ENCODE measurements around the gene DNAH11. TPM values are rescaled to one million over a fixed set of nuclear protein-coding genes. Genes with fewer than 3 reads are reported as not detected.

The DNAH11 gene
- total and polyA plus RNA-seq, 12 donors = 0.03 to 0.59 (median 0.19) TPM; not detected in 2

GRCh38 chr7:21768279-21768678, 225.4 kb downstream of the DNAH11 start:
- H3K36me3 ChIP-seq = no peaks in the 10 kb centered on the region
- DNase-seq (no peak), ATAC-seq (no peak)
- 62 to 67% methylated on average over 5 of the region's 5 CpGs for WGBS, 2 donors
- intact Hi-C loops (cut with DNase I) = loop anchor here in 4 of 10 donors (5.0 to 10.0 kb wide), 3 partner anchors 237 to 513 kb away; no protein-coding TSS in a partner anchor
- H3K27me3 ChIP-seq = peaks cover 0 to 7% (median 0%) of the 10 kb centered on the region in 7 donors
- peaks cover 0 to 9% (median 0%) of the 10 kb centered on the region in 9 donors for H3K4me1 ChIP-seq
- H3K9me3 ChIP-seq = no peaks in the 10 kb centered on the region
- TF ChIP-seq CTCF (IDR thresholded peaks at IDR 0.05) = no peak
- no peak overlapping the region for H3K4me3 ChIP-seq
- H3K27ac ChIP-seq = no peak overlapping the region

DNA sequence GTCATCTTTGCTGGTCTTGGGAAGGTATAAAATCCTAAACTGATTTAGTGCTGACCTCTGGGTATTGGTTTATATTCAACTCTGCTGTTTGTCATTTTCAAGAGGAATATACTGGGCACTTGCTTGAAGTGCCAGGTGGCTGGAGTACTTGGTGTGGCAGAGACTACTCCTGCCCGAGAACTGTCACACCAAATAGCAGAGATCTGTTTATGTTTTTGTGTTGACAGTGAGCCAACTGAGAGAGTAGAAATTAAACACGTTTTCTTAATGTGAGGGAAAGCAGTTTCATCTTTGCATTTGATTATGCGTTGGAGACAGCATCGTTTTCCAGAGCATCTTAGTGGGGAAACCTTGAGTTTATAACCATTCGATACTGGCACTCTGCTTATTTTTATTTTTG, 228.4 kb downstream of the DNAH11 start:
- no peaks in the 10 kb centered on the region for H3K9me3 ChIP-seq
- intact Hi-C loops (cut with DNase I) = loop anchor here in 1 of 10 donors (10.0 kb wide), 1 partner anchor 234 kb away; no protein-coding TSS in a partner anchor
- ATAC-seq (no peak), DNase-seq (no peak)
- peaks cover 0 to 9% (median 0%) of the 10 kb centered on the region in 9 donors for H3K4me1 ChIP-seq
- H3K4me3 ChIP-seq = no peak overlapping the region
- H3K27me3 ChIP-seq = peaks cover 0 to 6% (median 0%) of the 10 kb centered on the region in 7 donors
- 47% methylated on average over 5 of the region's 5 CpGs for WGBS, 2 donors
- no peaks in the 10 kb centered on the region for H3K36me3 ChIP-seq
- TF ChIP-seq CTCF (IDR thresholded peaks at IDR 0.05) = no peak
- no peak overlapping the region for H3K27ac ChIP-seq

DNA sequence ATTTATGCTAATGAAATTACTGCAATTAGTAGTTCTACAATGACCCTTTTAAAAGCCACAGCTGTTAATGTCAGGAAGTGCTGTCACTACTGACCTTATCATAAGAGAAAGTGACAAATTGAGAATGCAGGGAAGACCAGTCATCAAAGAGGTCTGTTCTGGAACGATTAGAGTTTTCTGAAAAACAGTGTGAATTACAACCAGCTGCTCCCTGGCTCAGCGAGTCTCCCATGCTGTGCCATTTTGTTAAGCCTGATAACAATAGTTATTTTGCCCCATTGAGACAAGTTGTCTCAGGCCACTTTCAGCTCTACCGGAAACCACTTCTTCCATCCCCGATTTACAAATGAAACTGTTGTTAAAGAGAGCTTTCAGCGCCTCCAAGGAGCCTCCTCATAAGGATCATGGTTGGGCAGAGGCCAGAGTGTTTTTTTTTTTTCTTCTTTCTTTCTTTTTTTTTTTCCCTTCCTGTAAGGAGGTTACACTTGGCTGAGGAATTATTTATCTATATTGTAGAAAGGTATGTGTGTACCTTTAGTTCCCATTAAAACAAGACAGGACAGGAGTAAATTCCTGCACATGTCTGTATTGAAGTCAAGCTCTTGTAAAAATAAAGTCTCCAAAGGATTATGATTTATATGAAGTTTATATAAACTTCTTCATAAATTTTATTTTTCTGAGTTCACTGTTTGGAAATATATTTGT, 229.2 kb downstream of the DNAH11 start:
- Histone ChIP-seq H3K9me3 (no peaks in the 10 kb centered on the region), H3K4me1 (peaks cover 0 to 9% (median 0%) of the 10 kb centered on the region in 9 donors), H3K27ac (no peak overlapping the region), H3K4me3 (no peak overlapping the region), H3K27me3 (peaks cover 0 to 6% (median 0%) of the 10 kb centered on the region in 7 donors), H3K36me3 (no peaks in the 10 kb centered on the region)
- DNase-seq = no peak
- intact Hi-C loops (cut with DNase I) = loop anchor here in 1 of 10 donors (10.0 kb wide), 1 partner anchor 233 kb away; no protein-coding TSS in a partner anchor
- ATAC-seq = peak in 1 of 8 donors; percentile 25
- 5 to 6% methylated on average over 5 of the region's 5 CpGs for WGBS, 2 donors
- TF ChIP-seq CTCF (IDR thresholded peaks at IDR 0.05) = no peak

GRCh38 chr7:21773326-21773725, 230.5 kb downstream of the DNAH11 start:
- 62 to 72% methylated on average over 3 of the region's 3 CpGs for WGBS, 2 donors
- TF ChIP-seq CTCF (IDR thresholded peaks at IDR 0.05) = no peak
- H3K4me3 ChIP-seq = no peak overlapping the region

More at GRCh38 chr7:21773326-21773725, 230.5 kb downstream of the DNAH11 start:
- H3K27me3 ChIP-seq = peaks cover 0 to 6% (median 0%) of the 10 kb centered on the region in 7 donors
- intact Hi-C loops (cut with DNase I) = loop anchor here in 1 of 10 donors (10.0 kb wide), 1 partner anchor 231 kb away; no protein-coding TSS in a partner anchor
- H3K36me3 ChIP-seq = no peaks in the 10 kb centered on the region
- no peak overlapping the region for H3K27ac ChIP-seq
- peaks cover 0 to 9% (median 0%) of the 10 kb centered on the region in 9 donors for H3K4me1 ChIP-seq
- ATAC-seq = no peak
- H3K9me3 ChIP-seq = no peaks in the 10 kb centered on the region
- no peak for DNase-seq

Measured in heart right ventricle (tissue), 16 donors.